Measurements from ENCODE around the gene SLC25A27.

DNA sequence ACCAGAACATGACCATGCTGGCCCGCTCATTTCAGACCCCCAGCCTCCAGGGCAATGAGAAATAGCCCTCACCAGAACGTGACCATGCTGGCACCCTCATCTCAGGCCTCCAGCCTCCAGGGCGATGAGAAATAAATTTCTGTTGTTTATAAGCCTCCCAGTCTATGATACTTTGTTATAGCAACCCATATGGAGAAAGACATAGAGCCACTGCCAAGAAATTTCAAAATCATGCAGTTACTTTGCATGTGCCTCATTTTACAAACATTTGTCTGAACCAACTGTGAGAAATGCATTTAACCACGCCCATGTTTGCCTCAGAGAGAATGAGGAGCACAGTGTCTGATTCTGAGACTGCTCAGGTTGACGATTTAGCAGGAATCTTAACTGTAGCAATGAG, 15.6 kb upstream of the SLC25A27 start:
- no peak for TF ChIP-seq POLR2A (IDR thresholded peaks at IDR 0.05)
- TF ChIP-seq, protein P1, sequence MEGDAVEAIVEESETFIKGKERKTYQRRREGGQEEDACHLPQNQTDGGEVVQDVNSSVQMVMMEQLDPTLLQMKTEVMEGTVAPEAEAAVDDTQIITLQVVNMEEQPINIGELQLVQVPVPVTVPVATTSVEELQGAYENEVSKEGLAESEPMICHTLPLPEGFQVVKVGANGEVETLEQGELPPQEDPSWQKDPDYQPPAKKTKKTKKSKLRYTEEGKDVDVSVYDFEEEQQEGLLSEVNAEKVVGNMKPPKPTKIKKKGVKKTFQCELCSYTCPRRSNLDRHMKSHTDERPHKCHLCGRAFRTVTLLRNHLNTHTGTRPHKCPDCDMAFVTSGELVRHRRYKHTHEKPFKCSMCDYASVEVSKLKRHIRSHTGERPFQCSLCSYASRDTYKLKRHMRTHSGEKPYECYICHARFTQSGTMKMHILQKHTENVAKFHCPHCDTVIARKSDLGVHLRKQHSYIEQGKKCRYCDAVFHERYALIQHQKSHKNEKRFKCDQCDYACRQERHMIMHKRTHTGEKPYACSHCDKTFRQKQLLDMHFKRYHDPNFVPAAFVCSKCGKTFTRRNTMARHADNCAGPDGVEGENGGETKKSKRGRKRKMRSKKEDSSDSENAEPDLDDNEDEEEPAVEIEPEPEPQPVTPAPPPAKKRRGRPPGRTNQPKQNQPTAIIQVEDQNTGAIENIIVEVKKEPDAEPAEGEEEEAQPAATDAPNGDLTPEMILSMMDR (IDR thresholded peaks at IDR 0.05) = no peak

Measured in heart left ventricle (tissue), 13 donors.